ENCODE data around the gene PRELID2. TPM values are rescaled to one million over a fixed set of nuclear protein-coding genes. Genes with fewer than 3 reads are reported as not detected.
"Not testable (repeated sequence)": the region's sequence is repeated elsewhere in the genome, so short reads cannot be mapped to it uniquely, and the experiment has no call there.

The PRELID2 gene
- 22.2 and 27.9 TPM in 2 replicates for total RNA-seq

- peak; percentile 88 for DNase-seq
Observed at GRCh38 chr5:145834917-145835847, at the start of gene PRELID2. PRELID2 (minus strand) TSS chr5:145835342; CDS start chr5:145835251, 91 bp downstream.

GRCh38 chr5:145874765-145875164 is 39.6 kb upstream of the PRELID2 start:
- DNase-seq: no peak

- no peak for DNase-seq
Observed at GRCh38 chr5:145872914-145873313, 37.8 kb upstream of the PRELID2 start, which contains the start of gene GRXCR2. GRXCR2 (minus strand) TSS chr5:145873014; CDS start chr5:145872968, 46 bp downstream.

- no peak for DNase-seq
Observed at GRCh38 chr5:145872486-145872885, 37.3 kb upstream of the PRELID2 start.

- no peak for DNase-seq
Observed at GRCh38 chr5:145869753-145870152, 34.6 kb upstream of the PRELID2 start.

- DNase-seq: no peak
Observed at GRCh38 chr5:145867806-145868205, 32.7 kb upstream of the PRELID2 start.

- DNase-seq: not testable (repeated sequence)
Observed at GRCh38 chr5:145864432-145864831, 29.3 kb upstream of the PRELID2 start.

- no peak for DNase-seq
Observed at GRCh38 chr5:145863003-145863402, 27.9 kb upstream of the PRELID2 start.

- DNase-seq: no peak
Observed at GRCh38 chr5:145859897-145860296, 24.8 kb upstream of the PRELID2 start.

GRCh38 chr5:145859453-145859852 is 24.3 kb upstream of the PRELID2 start:
- no peak for DNase-seq

GRCh38 chr5:145858959-145859358 is 23.8 kb upstream of the PRELID2 start:
- no peak for DNase-seq

- DNase-seq: peak; percentile 53
Observed at GRCh38 chr5:145856285-145856818, 21.2 kb upstream of the PRELID2 start.

GRCh38 chr5:145855763-145856267 is 20.7 kb upstream of the PRELID2 start:
- peak; percentile 37 for DNase-seq

- peak; percentile 67 for DNase-seq
Observed at GRCh38 chr5:145854651-145855258, 19.6 kb upstream of the PRELID2 start.

GRCh38 chr5:145853781-145854376 is 18.7 kb upstream of the PRELID2 start:
- DNase-seq: no peak

GRCh38 chr5:145852990-145853389 is 17.8 kb upstream of the PRELID2 start:
- no peak for DNase-seq

- peak; percentile 65 for DNase-seq
Observed at GRCh38 chr5:145848854-145849253, 13.7 kb upstream of the PRELID2 start.

GRCh38 chr5:145847499-145848497 is 12.7 kb upstream of the PRELID2 start:
- DNase-seq: no peak

- no peak for DNase-seq
Observed at GRCh38 chr5:145846081-145846480, 10.9 kb upstream of the PRELID2 start.

GRCh38 chr5:145841299-145841698 is 6.2 kb upstream of the PRELID2 start:
- no peak for DNase-seq

- no peak for DNase-seq
Observed at GRCh38 chr5:145840458-145841132, 5.5 kb upstream of the PRELID2 start.
